Sciatic nerve (tissue), 2 donors: ENCODE data around the gene CDK5. TPM values are rescaled to one million over a fixed set of nuclear protein-coding genes. Genes with fewer than 3 reads are reported as not detected.
"Not testable (repeated sequence)": the region's sequence is repeated elsewhere in the genome, so short reads cannot be mapped to it uniquely, and the experiment has no call there.

ENCODE experiments used
- ATAC-seq: fragments of 200-7000 bp; cut with Tn5 transposase; one replicate; pipeline ENCODE4 v1.9.1; 2020; ENCODE audit warnings: mild to moderate bottlenecking, moderate library complexity
- DNase-seq: peaks from one replicate; pipeline ENCODE4 v3.0.0-alpha.2; 2020; ENCODE audit warnings: low spot score
- intact Hi-C: fragments of 100-400 bp; cut with DNase I; formaldehyde crosslinking; loops from one replicate; pipeline ENCODE4 v1.14.2; 2022
- total RNA-seq: library from RNA; stranded (reverse); fragmentation: NEBNext Ultra II Directional; extraction: Animal tissue kit (Norgen Biotek cat#: 25700); gene quantifications from one replicate; pipeline ENCODE4 v1.2.1, GENCODE V29; 2021
- donor health status: DM: no; HTN: no; CAD: no.
- donor health status: DM: no; HTN: no; CAD: no.

The CDK5 gene
- total RNA-seq, 1 donor from 2014 or later, result 5.7 TPM

DNA sequence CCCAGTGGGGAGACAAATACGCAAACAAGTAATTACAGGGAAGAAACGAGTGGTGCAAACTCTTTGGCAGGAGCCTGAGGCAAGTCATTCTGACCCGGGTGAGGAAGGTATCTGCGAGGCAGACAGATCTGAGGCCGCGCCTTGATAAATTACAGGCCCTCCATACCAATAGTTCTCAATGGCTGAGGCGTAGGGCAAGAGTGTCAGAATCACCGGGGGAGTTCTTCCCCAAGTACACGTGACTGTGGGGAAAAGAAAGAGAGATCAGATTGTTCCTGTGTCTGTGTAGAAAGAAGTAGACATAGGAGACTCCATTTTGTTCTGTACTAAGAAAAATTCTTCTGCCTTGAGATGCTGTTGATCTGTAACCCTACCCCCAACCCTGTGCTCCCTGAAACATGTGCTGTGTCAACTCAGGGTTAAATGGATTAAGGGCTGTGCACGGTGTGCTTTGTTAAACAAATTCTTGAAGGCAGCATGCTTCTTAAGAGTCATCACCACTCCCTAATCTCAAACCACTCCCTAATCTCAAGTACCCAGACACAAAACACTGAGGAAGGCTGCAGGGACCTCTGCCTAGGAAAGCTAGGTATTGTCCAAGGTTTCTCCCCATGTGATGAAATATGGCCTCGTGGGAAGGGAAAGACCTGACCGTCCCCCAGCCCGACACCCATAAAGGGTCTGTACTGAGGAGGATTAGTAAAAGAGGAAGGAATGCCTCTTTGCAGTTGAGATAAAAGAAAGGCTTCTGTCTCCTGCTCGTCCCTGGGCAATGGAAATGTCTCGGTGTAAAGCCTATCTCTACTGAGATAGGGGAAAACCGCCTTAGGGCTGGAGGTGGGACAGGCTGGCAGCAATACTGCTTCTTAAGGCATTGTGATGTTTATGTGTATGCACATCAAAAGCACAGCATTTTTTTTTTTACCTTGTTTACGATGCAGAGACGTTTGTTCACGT is 30.6 kb downstream of the CDK5 start:
- intact Hi-C loops, ATAC-seq, DNase-seq: not testable (repeated sequence)

- ATAC-seq (no peak), DNase-seq (no peak)
- intact Hi-C loops, result no loop called here
Measured at GRCh38 chr7:151025924-151026671, 31.6 kb downstream of the CDK5 start.

GRCh38 chr7:151024435-151025056 is 33.2 kb downstream of the CDK5 start, which contains the start of gene ATG9B:
Gene ATG9B (minus strand): TSS chr7:151024494. CDS start chr7:151024423, 71 bp downstream.
- no peak for DNase-seq
- no peak for ATAC-seq
- intact Hi-C loops, result no loop called here

- ATAC-seq, result no peak
- intact Hi-C loops, result no loop called here
- no peak for DNase-seq
Measured at GRCh38 chr7:151023232-151023631, 34.5 kb downstream of the CDK5 start.

- DNase-seq, result no peak
- intact Hi-C loops, result no loop called here
- no peak for ATAC-seq
Measured at GRCh38 chr7:151020231-151020630, 37.5 kb downstream of the CDK5 start.

GRCh38 chr7:151019130-151019447 is 38.6 kb downstream of the CDK5 start:
- intact Hi-C loops, result no loop called here
- ATAC-seq (no peak), DNase-seq (no peak)

GRCh38 chr7:151018421-151019129 is 39.1 kb downstream of the CDK5 start:
- intact Hi-C loops, result no loop called here
- no peak for DNase-seq

GRCh38 chr7:151017953-151018420 is 39.7 kb downstream of the CDK5 start:
- DNase-seq (peak; percentile 84), ATAC-seq (peak; percentile 68)
- intact Hi-C loops, result no loop called here

More at GRCh38 chr7:151018421-151019129, 39.1 kb downstream of the CDK5 start:
- ATAC-seq, result no peak

- no peak for ATAC-seq
- no peak for DNase-seq
- intact Hi-C loops, result no loop called here
Measured at GRCh38 chr7:151017370-151017952, 40.2 kb downstream of the CDK5 start.

- intact Hi-C loops, result no loop called here
- ATAC-seq (no peak), DNase-seq (no peak)
Measured at GRCh38 chr7:151016942-151017341, 40.8 kb downstream of the CDK5 start.

DNA sequence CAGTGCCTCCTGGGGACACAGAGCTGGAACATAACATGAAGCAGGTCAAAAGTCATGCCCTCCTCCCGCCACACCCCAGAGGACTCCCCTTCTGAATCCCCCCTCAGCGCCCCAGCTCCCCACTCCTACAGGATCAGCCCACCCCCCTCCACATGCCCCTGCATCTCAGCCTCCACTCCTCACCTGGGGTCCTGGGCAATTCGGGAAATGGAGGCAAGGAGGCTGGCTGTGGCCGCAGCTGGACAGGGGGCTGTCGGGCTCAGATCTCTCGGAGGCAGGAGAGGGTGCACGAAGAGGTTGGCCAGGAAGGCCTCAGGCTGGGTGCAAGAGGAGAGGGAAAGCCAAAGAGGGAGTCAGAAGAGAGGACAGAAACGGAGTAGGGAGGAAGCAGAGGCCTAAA is 41.2 kb downstream of the CDK5 start:
- intact Hi-C loops, result no loop called here
- no peak for DNase-seq
- ATAC-seq, result no peak

GRCh38 chr7:151015967-151016366 is 41.7 kb downstream of the CDK5 start:
- DNase-seq (no peak), ATAC-seq (no peak)
- intact Hi-C loops, result no loop called here

- ATAC-seq, result no peak
Measured at GRCh38 chr7:151014950-151015349, 42.7 kb downstream of the CDK5 start.

GRCh38 chr7:151013733-151014497 is 43.8 kb downstream of the CDK5 start:
- DNase-seq (peak; percentile 76), ATAC-seq (peak; percentile 41)
- intact Hi-C loops, result no loop called here

More at GRCh38 chr7:151014950-151015349, 42.7 kb downstream of the CDK5 start:
- DNase-seq, result no peak
- intact Hi-C loops, result no loop called here

DNA sequence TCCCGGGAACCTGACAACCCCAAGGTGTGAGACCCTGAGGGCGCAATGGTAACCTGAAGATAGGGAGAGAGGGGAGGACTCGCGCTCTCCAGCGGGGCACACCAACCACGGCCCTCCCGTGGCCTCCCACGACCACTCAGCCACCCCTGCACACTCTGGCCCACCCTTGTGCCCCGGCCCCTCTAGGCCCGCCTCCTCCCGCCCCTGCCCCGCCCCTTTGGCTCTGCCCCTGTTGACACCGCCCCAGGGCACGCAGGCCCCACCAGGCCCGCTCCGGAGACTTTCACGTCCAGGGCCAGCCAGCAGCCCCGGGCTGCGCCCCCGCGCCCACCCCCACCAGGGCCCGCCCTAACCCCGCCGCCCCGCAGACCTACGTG is 44.4 kb downstream of the CDK5 start:
- intact Hi-C loops, result no loop called here
- DNase-seq, result no peak
- no peak for ATAC-seq

GRCh38 chr7:151012911-151013347 is 44.8 kb downstream of the CDK5 start:
- peak; percentile 42 for ATAC-seq
- no peak for DNase-seq
- intact Hi-C loops, result no loop called here

- intact Hi-C loops, result no loop called here
- no peak for DNase-seq
- ATAC-seq, result no peak
Measured at GRCh38 chr7:151012031-151012692, 45.5 kb downstream of the CDK5 start.
